Measurements from ENCODE around the gene HBB.

HBB gene

DNA sequence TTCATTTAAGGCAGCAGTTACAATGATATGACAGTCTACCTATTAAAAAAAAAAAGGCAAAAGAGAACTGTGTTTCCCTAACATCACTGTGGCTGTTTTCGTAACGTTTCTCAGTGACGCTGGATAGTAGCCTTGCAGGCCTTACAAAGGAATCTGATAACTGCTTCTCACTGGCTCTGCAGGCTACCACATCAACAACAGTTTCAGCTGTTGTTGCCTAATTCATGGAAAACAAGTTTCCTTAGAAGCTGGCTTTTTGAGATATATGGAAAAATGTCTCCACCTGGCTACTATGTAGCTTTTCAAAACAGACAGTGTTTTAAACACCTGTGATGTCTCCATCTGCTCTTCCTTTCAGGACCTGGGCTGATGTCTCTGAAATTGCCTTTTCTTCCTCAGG lies 30.1 kb downstream of the HBB start:
- DNase-seq (ENCODE audit: low read depth in 1 of 2, low spot score in 1 of 2) = no peak
- no peak for TF ChIP-seq JUND (IDR thresholded peaks at IDR 0.05; ENCODE audit: low read depth)
- in situ Hi-C loops (cut with HindIII; ENCODE audit: low pct_unique_long_range_greater_than_20kb, low sequenced_read_pairs) = no loop called here

DNA sequence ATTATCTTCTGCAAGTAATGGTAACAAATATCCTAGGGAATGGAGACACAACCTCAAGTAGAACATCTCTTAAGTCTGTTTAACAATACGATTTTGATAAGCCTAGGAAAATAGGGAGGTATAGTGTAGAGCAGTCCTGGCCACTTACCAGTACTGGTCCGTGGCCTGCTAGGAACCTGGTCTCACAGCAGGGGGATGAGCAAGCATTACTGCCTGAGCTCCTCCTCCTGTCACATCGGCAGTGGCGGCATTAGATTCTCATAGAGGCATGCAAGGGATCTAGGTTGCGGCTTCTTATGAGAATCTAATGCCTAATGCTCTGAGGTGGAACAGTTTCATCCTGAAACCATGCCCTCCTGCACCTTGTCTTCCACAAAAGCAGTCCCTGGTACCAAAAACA lies 30.8 kb downstream of the HBB start:
- in situ Hi-C loops (cut with HindIII; ENCODE audit: low pct_unique_long_range_greater_than_20kb, low sequenced_read_pairs) = no loop called here
- TF ChIP-seq JUND (IDR thresholded peaks at IDR 0.05; ENCODE audit: low read depth) = no peak
- no peak for DNase-seq (ENCODE audit: low read depth in 1 of 2, low spot score in 1 of 2)

DNA sequence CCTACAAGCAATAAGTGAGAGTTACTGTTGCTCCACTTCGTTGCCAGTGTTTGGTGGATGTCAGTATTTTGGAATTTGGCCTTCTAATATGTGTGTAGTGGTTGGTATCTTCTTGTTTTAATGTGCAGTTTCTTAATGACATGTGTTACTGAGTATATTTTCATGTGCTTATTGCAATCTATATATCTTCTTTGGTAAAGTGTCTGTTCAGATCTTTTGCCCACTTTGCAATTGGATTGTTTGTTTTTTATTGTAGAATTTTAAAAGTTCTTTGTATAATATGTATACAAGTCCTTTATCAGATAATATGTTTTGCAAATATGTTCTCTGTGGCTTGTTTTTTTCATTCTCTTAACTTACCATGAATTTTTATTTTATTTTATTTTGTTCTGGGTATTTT lies 34.1 kb downstream of the HBB start:
- in situ Hi-C loops (cut with HindIII; ENCODE audit: low pct_unique_long_range_greater_than_20kb, low sequenced_read_pairs) = no loop called here
- no peak for DNase-seq (ENCODE audit: low read depth in 1 of 2, low spot score in 1 of 2)
- TF ChIP-seq JUND (IDR thresholded peaks at IDR 0.05; ENCODE audit: low read depth) = no peak

DNA sequence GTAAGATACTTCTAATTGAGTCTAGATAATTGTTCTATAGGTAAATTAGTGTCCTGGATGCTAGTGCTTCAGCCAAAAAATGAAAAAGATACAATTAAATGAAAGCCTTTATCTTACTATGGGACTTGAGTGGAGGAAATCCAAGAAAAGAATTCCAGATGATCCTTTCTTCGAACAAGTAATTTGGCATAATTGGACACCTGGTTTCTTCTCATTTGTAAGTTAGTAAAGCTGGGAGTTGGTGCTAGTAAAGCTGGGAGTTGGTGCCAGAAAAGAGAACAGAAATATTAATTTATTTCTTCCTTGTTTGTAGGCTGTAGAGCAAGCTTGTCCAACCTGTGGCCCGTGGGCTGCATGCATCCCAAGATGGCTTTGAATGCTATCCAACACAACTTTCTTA lies 38.7 kb downstream of the HBB start:
- DNase-seq (ENCODE audit: low read depth in 1 of 2, low spot score in 1 of 2) = no peak
- TF ChIP-seq JUND (IDR thresholded peaks at IDR 0.05; ENCODE audit: low read depth) = no peak
- in situ Hi-C loops (cut with HindIII; ENCODE audit: low pct_unique_long_range_greater_than_20kb, low sequenced_read_pairs) = no loop called here

DNA sequence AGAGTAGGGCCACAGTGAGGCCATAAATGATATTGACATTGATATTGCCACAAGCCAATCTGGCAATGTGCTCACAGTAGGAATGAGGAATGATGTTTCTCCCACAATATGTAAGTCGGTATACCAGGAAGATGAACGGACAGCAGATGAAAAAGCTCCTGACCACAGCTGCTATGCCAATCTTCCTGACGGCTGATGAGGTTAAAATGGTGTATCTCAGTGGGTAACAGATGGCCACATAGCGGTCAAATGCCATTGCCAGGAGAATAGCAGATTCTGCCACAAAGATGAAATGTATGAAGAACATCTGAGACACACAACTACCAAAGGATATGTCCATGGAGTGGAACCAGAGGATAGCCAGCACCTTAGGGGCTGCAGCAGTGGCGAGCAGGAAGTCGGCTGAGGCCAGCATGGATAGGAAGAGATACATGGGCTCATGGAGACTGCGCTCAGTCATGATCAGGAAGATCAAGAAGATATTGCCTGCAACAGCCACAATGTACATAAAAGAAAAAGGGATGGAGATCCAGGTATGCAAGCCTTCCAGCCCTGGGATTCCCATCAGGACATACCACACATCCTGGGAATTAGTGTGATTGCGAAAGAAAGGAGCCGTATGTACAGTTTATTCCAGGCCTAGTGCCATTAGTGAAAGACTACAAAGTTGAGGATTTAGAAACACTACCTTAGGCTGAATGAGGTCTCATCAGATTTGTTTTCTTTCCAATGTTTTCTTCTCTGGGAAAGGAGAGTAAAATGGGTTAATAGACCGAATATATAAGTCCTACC lies 48.6 kb downstream of the HBB start:
- no peak for TF ChIP-seq JUND (IDR thresholded peaks at IDR 0.05; ENCODE audit: low read depth)
- no peak for DNase-seq (ENCODE audit: low read depth in 1 of 2, low spot score in 1 of 2)
- in situ Hi-C loops (cut with HindIII; ENCODE audit: low pct_unique_long_range_greater_than_20kb, low sequenced_read_pairs) = no loop called here
